NCI-H2196 (cell line): ENCODE measurements around the gene GIMAP6.
"Not testable (repeated sequence)": the region's sequence is repeated elsewhere in the genome, so short reads cannot be mapped to it uniquely, and the experiment has no call there.

ENCODE experiments used
- DNase-seq: peaks from one replicate; lab custom pipeline; 2025; ENCODE audit not compliant: unreplicated experiment; lab: John Stamatoyannopoulos, UW

The GIMAP6 gene

GRCh38 chr7:150586068-150586784, 46.0 kb downstream of the GIMAP6 start:
- no peak for DNase-seq

- no peak for DNase-seq
These were observed 47.0 kb downstream of the GIMAP6 start for GRCh38 chr7:150585199-150585598.

GRCh38 chr7:150580638-150581394, 51.4 kb downstream of the GIMAP6 start:
- DNase-seq: no peak

- not testable (repeated sequence) for DNase-seq
These were observed 52.1 kb downstream of the GIMAP6 start for GRCh38 chr7:150579979-150580637.
